Heart right ventricle (tissue), 16 donors: ENCODE measurements around the gene FRMD5. TPM values are rescaled to one million over a fixed set of nuclear protein-coding genes. Genes with fewer than 3 reads are reported as not detected.
"Not testable (repeated sequence)": the region's sequence is repeated elsewhere in the genome, so short reads cannot be mapped to it uniquely, and the experiment has no call there.

Source experiments
- ATAC-seq, 8 donors: fragments of 200-7000 bp; cut with Tn5 transposase; one replicate each; pipeline ENCODE4 v1.9.1; 2020; ENCODE audit warnings: mild to moderate bottlenecking in 8 of 8, moderate library complexity in 8 of 8, moderate number of reproducible peaks in 1 of 8
- DNase-seq, 2 donors: peaks; one replicate each; pipeline ENCODE4 v3.0.0-alpha.2; 2020
- H3K27ac ChIP-seq, 10 donors: fragments of 200-600 bp; sonication (generic) in 2 of 10; one replicate each; pipeline versions ENCODE4 v1.5.0 to v1.8.0; 2020 to 2022; ENCODE audit warnings: mild to moderate bottlenecking in 3 of 10
- H3K27me3 ChIP-seq, 7 donors: fragments of 200-600 bp; one replicate each; pipeline ENCODE4 v1.8.0; 2021 to 2022; ENCODE audit warnings: mild to moderate bottlenecking in 2 of 7
- H3K36me3 ChIP-seq, 9 donors: fragments of 200-600 bp; sonication (generic) in 1 of 9; one replicate each; pipeline versions ENCODE4 v1.5.0 to v1.8.0; 2020 to 2022; ENCODE audit warnings: mild to moderate bottlenecking in 2 of 9
- H3K4me1 ChIP-seq, 9 donors: fragments of 200-600 bp; sonication (generic) in 1 of 9; one replicate each; pipeline versions ENCODE4 v1.5.0 to v1.8.0; 2020 to 2022; ENCODE audit warnings: mild to moderate bottlenecking in 4 of 9
- H3K4me3 ChIP-seq, 10 donors: fragments of 200-600 bp; sonication (generic) in 2 of 10; one replicate each; pipeline versions ENCODE4 v1.5.0 to v1.8.0; 2020 to 2022; ENCODE audit warnings: mild to moderate bottlenecking in 7 of 10, moderate library complexity in 2 of 10
- H3K9me3 ChIP-seq, 11 donors: fragments of 200-600 bp in 10 of 11; sonication (generic) in 2 of 11; one replicate each; pipeline versions ENCODE4 v1.5.0 to v1.8.0; 2013 to 2022; ENCODE audit warnings: mild to moderate bottlenecking in 2 of 11, control low read depth in 1 of 11, moderate library complexity in 1 of 11
- WGBS, 2 donors: extraction: QIAGEN DNeasy Blood & Tissue Kit; methylation state at CpG; one replicate each; pipeline ENCODE4 v1.1.7; 2013; ENCODE audit warnings: inconsistent platforms in 1 of 2; 5-methylcytosine and 5-hydroxymethylcytosine counted together
- intact Hi-C, 10 donors: fragments of 100-400 bp; cut with DNase I; formaldehyde crosslinking; loops; one replicate each; pipeline versions ENCODE4 v1.11.1 to v1.14.2; 2022
- polyA plus RNA-seq, 2 donors: library from polyadenylated mRNA; stranded (reverse); fragments of 200-250 nt; gene quantifications; one replicate each; pipeline ENCODE4 v1.2.3, GENCODE V29; 2013
- total RNA-seq, 10 donors: library from RNA; stranded (reverse); fragmentation: NEBNext Ultra II Directional in 3 of 10; extraction: Animal tissue kit (Norgen Biotek cat#: 25700) in 3 of 10; gene quantifications; one replicate each; pipeline versions ENCODE4 v1.2.1 to v1.2.4, GENCODE V29; 2021 to 2023
- TF ChIP-seq, protein P1 (sequence below), 9 donors: fragments of 200-600 bp; sonication (generic) in 2 of 9; IDR thresholded peaks; one replicate each; pipeline versions ENCODE4 v1.5.0 to v1.8.0; 2021 to 2022; ENCODE audit warnings: antibody characterized with exemption in 9 of 9, mild to moderate bottlenecking in 5 of 9, moderate library complexity in 1 of 9
- donor health status: Arrhythmogenic right ventricular cardiomyopathy.
- donor health status: ischemic (EF 13 %, LVEDD 7.1; RV severe dilation, severe dysfunction).
- donor health status: healthy with polysubstance abuse.
- donor health status: DM: no; HTN: yes; CAD: no.
- donor health status: DM: no; HTN: no; CAD: no.
- donor health status: ischemic (EF 25% LVEDD 6.9; RV normal size, moderate dysfunction).
- donor health status: ischemic (EF 25% LVEDD 5.7; RV mildly dilated, moderate dysfunction).
- donor health status: healthy.
- donor health status: DM: yes; HTN: yes; CAD: no.
- donor health status: Ischemic cardiomyopathy.
- donor health status: ischemic (EF 35%, LVEDD 5.7; RV mildly dilated, moderate dysfunction).
- donor health status: nonischemic (EF 11% LVEDD 7.7; RV severe dilation, severe dysfunction).
- donor health status: DM: yes; HTN: yes; CAD: no.
- donor health status: PGD.
- donor health status: ischemic (EF 29% LVEDD 5.4; RV normal size, mild dysfunction).
- donor health status: nonischemic (EF 23%, LVEDD 6.1; RV moderate dilation, normal function).

The FRMD5 gene
- total and polyA plus RNA-seq, 12 donors: 7.2 to 86.3 (median 55.3) TPM

DNA sequence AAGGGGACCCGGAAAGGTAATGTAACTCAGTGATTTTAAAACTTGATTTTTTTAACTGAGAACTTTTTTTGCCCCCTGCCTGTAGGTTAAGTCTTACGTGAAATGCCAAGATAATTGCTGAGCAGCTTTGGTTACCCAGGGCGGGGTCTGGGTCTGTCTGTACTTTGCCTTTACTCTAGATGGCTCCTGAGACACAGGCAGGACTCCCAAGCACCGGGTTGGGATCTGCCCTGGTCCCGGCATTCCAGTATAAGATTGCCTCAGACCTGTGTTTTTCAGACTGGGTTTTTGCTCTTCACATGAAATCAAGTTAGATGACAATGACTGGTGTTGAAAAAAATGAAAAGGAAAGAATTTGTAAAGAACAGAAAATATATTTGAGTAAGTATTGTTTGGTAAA is 328.0 kb downstream of the FRMD5 start:
- H3K4me1 ChIP-seq: peaks cover 0 to 14% (median 0%) of the 10 kb centered on the region in 9 donors
- ATAC-seq (no peak), DNase-seq (no peak)
- WGBS, 2 donors: 94 to 95% methylated on average over 5 of the region's 5 CpGs
- no peak overlapping the region for H3K27ac ChIP-seq
- H3K36me3 ChIP-seq: peaks cover 0 to 75% (median 5%) of the 10 kb centered on the region in 9 donors
- H3K4me3 ChIP-seq: no peak overlapping the region
- no peaks in the 10 kb centered on the region for H3K27me3 ChIP-seq
- intact Hi-C loops: no loop called here
- H3K9me3 ChIP-seq: no peaks in the 10 kb centered on the region
- TF ChIP-seq, protein P1, sequence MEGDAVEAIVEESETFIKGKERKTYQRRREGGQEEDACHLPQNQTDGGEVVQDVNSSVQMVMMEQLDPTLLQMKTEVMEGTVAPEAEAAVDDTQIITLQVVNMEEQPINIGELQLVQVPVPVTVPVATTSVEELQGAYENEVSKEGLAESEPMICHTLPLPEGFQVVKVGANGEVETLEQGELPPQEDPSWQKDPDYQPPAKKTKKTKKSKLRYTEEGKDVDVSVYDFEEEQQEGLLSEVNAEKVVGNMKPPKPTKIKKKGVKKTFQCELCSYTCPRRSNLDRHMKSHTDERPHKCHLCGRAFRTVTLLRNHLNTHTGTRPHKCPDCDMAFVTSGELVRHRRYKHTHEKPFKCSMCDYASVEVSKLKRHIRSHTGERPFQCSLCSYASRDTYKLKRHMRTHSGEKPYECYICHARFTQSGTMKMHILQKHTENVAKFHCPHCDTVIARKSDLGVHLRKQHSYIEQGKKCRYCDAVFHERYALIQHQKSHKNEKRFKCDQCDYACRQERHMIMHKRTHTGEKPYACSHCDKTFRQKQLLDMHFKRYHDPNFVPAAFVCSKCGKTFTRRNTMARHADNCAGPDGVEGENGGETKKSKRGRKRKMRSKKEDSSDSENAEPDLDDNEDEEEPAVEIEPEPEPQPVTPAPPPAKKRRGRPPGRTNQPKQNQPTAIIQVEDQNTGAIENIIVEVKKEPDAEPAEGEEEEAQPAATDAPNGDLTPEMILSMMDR (IDR thresholded peaks at IDR 0.05): no peak

DNA sequence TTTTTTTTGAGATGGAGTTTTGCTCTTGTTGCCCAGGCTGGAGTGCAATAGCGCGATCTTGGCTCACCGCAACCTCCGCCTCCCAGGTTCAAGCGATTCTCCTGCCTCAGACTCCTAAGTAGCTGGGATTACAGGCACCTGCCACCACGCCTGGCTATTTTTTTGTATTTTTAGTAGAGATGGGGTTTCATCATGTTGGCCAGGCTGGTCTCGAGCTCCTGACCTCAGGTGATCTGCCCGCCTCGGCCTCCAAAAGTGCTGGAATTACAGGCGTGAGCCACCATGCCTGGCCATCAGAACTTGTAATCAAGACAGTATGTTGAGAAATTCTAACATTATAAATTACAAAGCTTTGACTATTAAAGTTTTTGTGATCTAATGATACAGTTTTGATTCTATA is 328.4 kb downstream of the FRMD5 start:
- H3K9me3 ChIP-seq, intact Hi-C loops, H3K4me3 ChIP-seq, H3K27me3 ChIP-seq, H3K4me1 ChIP-seq, DNase-seq, H3K27ac ChIP-seq, ATAC-seq: not testable (repeated sequence)
- 95 to 97% methylated on average over 10 of the region's 10 CpGs for WGBS, 2 donors
- H3K36me3 ChIP-seq: peaks cover 0 to 78% (median 5%) of the 10 kb centered on the region in 9 donors

DNA sequence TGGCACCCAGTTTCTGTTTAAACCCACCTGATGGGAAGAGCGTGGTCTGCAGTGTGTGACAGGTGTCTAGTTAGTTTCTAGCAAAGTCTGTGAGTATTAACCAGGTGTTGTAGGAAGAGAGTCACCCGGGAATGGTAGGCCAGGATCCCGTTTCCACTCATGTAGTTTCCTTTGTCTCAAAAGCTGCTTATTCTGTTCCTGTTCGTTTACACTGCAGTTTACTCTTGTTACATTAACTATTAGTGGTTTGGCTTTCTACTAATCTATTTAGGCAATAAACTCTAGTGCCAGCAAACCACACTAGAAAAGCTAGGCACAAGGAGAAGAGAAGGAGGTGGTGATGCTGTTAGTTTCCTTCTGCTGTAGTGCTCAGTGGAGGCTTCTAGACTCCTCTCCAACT is 335.5 kb downstream of the FRMD5 start:
- DNase-seq (no peak), ATAC-seq (no peak)
- TF ChIP-seq, protein P1 (IDR thresholded peaks at IDR 0.05): no peak
- no peak overlapping the region for H3K4me3 ChIP-seq
- H3K4me1 ChIP-seq: no peaks in the 10 kb centered on the region
- no peaks in the 10 kb centered on the region for H3K27me3 ChIP-seq
- H3K9me3 ChIP-seq: no peaks in the 10 kb centered on the region
- no peak overlapping the region for H3K27ac ChIP-seq
- intact Hi-C loops: no loop called here
- 77 to 78% methylated on average over 4 of the region's 4 CpGs for WGBS, 2 donors
- H3K36me3 ChIP-seq: peaks cover 0 to 78% (median 5%) of the 10 kb centered on the region in 9 donors

GRCh38 chr15:43854801-43855200 is 340.3 kb downstream of the FRMD5 start:
- Histone ChIP-seq H3K4me1 (no peaks in the 10 kb centered on the region), H3K27ac (no peak overlapping the region), H3K36me3 (peaks cover 0 to 72% (median 5%) of the 10 kb centered on the region in 9 donors), H3K9me3 (no peaks in the 10 kb centered on the region), H3K27me3 (no peaks in the 10 kb centered on the region), H3K4me3 (no peak overlapping the region)
- TF ChIP-seq, protein P1 (IDR thresholded peaks at IDR 0.05): no peak
- ATAC-seq: no peak
- no peak for DNase-seq
- intact Hi-C loops: no loop called here
- WGBS, 2 donors: 95 to 96% methylated on average over 6 of the region's 6 CpGs

GRCh38 chr15:43852607-43853006 is 342.5 kb downstream of the FRMD5 start:
- ATAC-seq (no peak), DNase-seq (no peak)
- Histone ChIP-seq H3K4me1 (no peaks in the 10 kb centered on the region), H3K36me3 (peaks cover 0 to 59% (median 5%) of the 10 kb centered on the region in 9 donors), H3K9me3 (no peaks in the 10 kb centered on the region), H3K27me3 (no peaks in the 10 kb centered on the region), H3K27ac (no peak overlapping the region), H3K4me3 (no peak overlapping the region)
- 97 to 98% methylated on average over 4 of the region's 4 CpGs for WGBS, 2 donors
- TF ChIP-seq, protein P1 (IDR thresholded peaks at IDR 0.05): no peak
- intact Hi-C loops: no loop called here
